HEK293 (cell line): ENCODE results near the gene THSD7B.

Source experiments
- CTCF ChIA-PET: fragments of 350-600 bp; formaldehyde crosslinking; extraction: SDS; loops from one replicate; lab custom pipeline; 2021; ENCODE audit warnings: antibody characterized with exemption; lab: Yijun Ruan, JAX
- POLR2A ChIA-PET: fragments of 300-600 bp; formaldehyde crosslinking; extraction: SDS; loops from one replicate; lab custom pipeline; 2020; ENCODE audit warnings: antibody characterized with exemption, inconsistent platforms; lab: Yijun Ruan, JAX
- H3K27ac ChIP-seq: fragments of 200-500 bp; sonication (Bioruptor generic); 2 replicates; pipeline ENCODE4 v1.5.1; 2014; ENCODE audit warnings: low read depth, low read length, control low read depth, inconsistent platforms; ENCODE audit errors: extremely low read depth
- H3K36me3 ChIP-seq, 2 experiments: fragments of 200-500 bp in 1 of 2; sonication (Bioruptor generic) in 1 of 2; 1 replicate in 1 of 2; 2 replicates in 1 of 2; pipeline ENCODE4 v1.5.1; 2014 to 2017; ENCODE audit warnings: inconsistent platforms in 2 of 2, low read length in 2 of 2; ENCODE audit not compliant: control insufficient read depth in 2 of 2, insufficient read depth in 1 of 2
- H3K4me1 ChIP-seq: fragments of 200-500 bp; sonication (Bioruptor generic); 2 replicates; pipeline ENCODE4 v1.5.1; 2014; ENCODE audit warnings: mild to moderate bottlenecking, low read length, inconsistent platforms; ENCODE audit not compliant: control insufficient read depth, insufficient read depth
- H3K4me3 ChIP-seq: 2 replicates; pipeline ENCODE4 v1.5.1; 2011; ENCODE audit warnings: low read depth, mild to moderate bottlenecking, control low read depth, low read length, moderate library complexity
- H3K9me3 ChIP-seq: fragments of 200-500 bp; sonication (Bioruptor generic); 2 replicates; pipeline ENCODE4 v1.5.1; 2014; ENCODE audit warnings: low read depth, low read length, inconsistent platforms; ENCODE audit not compliant: control insufficient read depth, insufficient read depth
- HOXD13 ChIP-seq: sonication (generic); formaldehyde crosslinking; IDR thresholded peaks from 2 replicates; pipeline ENCODE4 v1.8.0; 2022; ENCODE audit warnings: missing genetic modification reagents, borderline replicate concordance
- KLF10 ChIP-seq: fragments of 450-650 bp; IDR thresholded peaks from 2 replicates; pipeline ENCODE4 v1.5.1; 2018; ENCODE audit warnings: missing biosample characterization, mild to moderate bottlenecking, missing genetic modification characterization
- KLF9 ChIP-seq: fragments of 450-650 bp; formaldehyde crosslinking; IDR thresholded peaks from 2 replicates; pipeline ENCODE4 v1.5.1; 2016; ENCODE audit warnings: missing biosample characterization, missing genetic modification characterization, low read depth
- MZF1 ChIP-seq: fragments of 450-650 bp; formaldehyde crosslinking; IDR thresholded peaks from 2 replicates; pipeline ENCODE4 v1.5.1; 2017; ENCODE audit warnings: missing biosample characterization, missing genetic modification characterization, borderline replicate concordance
- PRDM1 ChIP-seq: fragments of 450-650 bp; formaldehyde crosslinking; IDR thresholded peaks from 2 replicates; pipeline ENCODE4; 2016; ENCODE audit warnings: missing biosample characterization, missing genetic modification characterization
- ZBTB20 ChIP-seq: fragments of 450-650 bp; formaldehyde crosslinking; IDR thresholded peaks from 2 replicates; pipeline ENCODE4 v1.5.1; 2016; ENCODE audit warnings: missing biosample characterization, missing genetic modification characterization
- ZBTB21 ChIP-seq: fragments of 450-650 bp; formaldehyde crosslinking; IDR thresholded peaks from 2 replicates; pipeline ENCODE4 v1.5.1; 2017; ENCODE audit warnings: missing biosample characterization, missing genetic modification characterization
- ZIC2 ChIP-seq: fragments of 450-650 bp; formaldehyde crosslinking; IDR thresholded peaks from 2 replicates; pipeline ENCODE4 v1.5.1; 2016; ENCODE audit warnings: missing biosample characterization, missing genetic modification characterization
- ZNF16 ChIP-seq: fragments of 450-650 bp; formaldehyde crosslinking; IDR thresholded peaks from 2 replicates; pipeline ENCODE4 v1.5.1; 2016; ENCODE audit warnings: low read depth, missing biosample characterization, missing genetic modification characterization
- ZNF248 ChIP-seq: fragments of 450-650 bp; formaldehyde crosslinking; IDR thresholded peaks from 2 replicates; pipeline ENCODE4 v1.5.1; 2017; ENCODE audit warnings: missing biosample characterization, missing genetic modification characterization
- ZNF302 ChIP-seq: fragments of 450-650 bp; formaldehyde crosslinking; IDR thresholded peaks from 2 replicates; pipeline ENCODE4 v1.5.1; 2016; ENCODE audit warnings: missing biosample characterization, missing genetic modification characterization, low read depth
- ZNF37A ChIP-seq: fragments of 450-650 bp; IDR thresholded peaks from 2 replicates; pipeline ENCODE4 v1.5.1; 2018; ENCODE audit warnings: missing biosample characterization, missing genetic modification characterization
- ZNF433 ChIP-seq: fragments of 450-650 bp; formaldehyde crosslinking; IDR thresholded peaks from 2 replicates; pipeline ENCODE4 v1.5.1; 2016; ENCODE audit warnings: missing biosample characterization, missing genetic modification characterization, low read depth
- ZNF501 ChIP-seq: fragments of 450-650 bp; formaldehyde crosslinking; IDR thresholded peaks from 2 replicates; pipeline ENCODE4 v1.5.1; 2016; ENCODE audit warnings: missing biosample characterization, missing genetic modification characterization
- ZNF514 ChIP-seq: fragments of 450-650 bp; formaldehyde crosslinking; IDR thresholded peaks from 2 replicates; pipeline ENCODE4 v1.5.1; 2016; ENCODE audit warnings: missing biosample characterization, missing genetic modification characterization
- ZNF530 ChIP-seq: fragments of 450-650 bp; formaldehyde crosslinking; IDR thresholded peaks from 2 replicates; pipeline ENCODE4 v1.5.1; 2016; ENCODE audit warnings: low read depth, missing biosample characterization, missing genetic modification characterization
- ZNF571 ChIP-seq: fragments of 450-650 bp; formaldehyde crosslinking; IDR thresholded peaks from 2 replicates; pipeline ENCODE4 v1.5.0; 2017; ENCODE audit warnings: missing biosample characterization, missing genetic modification characterization
- ZNF621 ChIP-seq: fragments of 450-650 bp; formaldehyde crosslinking; IDR thresholded peaks from 2 replicates; pipeline ENCODE4 v1.5.1; 2017; ENCODE audit warnings: missing biosample characterization, missing genetic modification characterization
- ZNF629 ChIP-seq: fragments of 450-650 bp; formaldehyde crosslinking; IDR thresholded peaks from 2 replicates; pipeline ENCODE4 v1.5.1; 2017; ENCODE audit warnings: missing biosample characterization, missing genetic modification characterization
- ZNF660 ChIP-seq: fragments of 450-650 bp; IDR thresholded peaks from 2 replicates; pipeline ENCODE4 v1.5.1; 2018; ENCODE audit warnings: missing biosample characterization, mild to moderate bottlenecking, missing genetic modification characterization
- ZNF843 ChIP-seq: fragments of 450-650 bp; formaldehyde crosslinking; IDR thresholded peaks from 2 replicates; pipeline ENCODE4 v1.5.1; 2016; ENCODE audit warnings: missing biosample characterization, missing genetic modification characterization
- TF ChIP-seq, protein P1 (sequence below): fragments of 450-650 bp; formaldehyde crosslinking; IDR thresholded peaks from 2 replicates; pipeline ENCODE4 v1.5.1; 2016; ENCODE audit warnings: missing biosample characterization, missing genetic modification characterization
- TF ChIP-seq, protein P2 (sequence below): fragments of 450-650 bp; formaldehyde crosslinking; IDR thresholded peaks from 2 replicates; pipeline ENCODE4 v1.5.1; 2016; ENCODE audit warnings: missing biosample characterization, missing genetic modification characterization
- TF ChIP-seq, protein P3 (sequence below): fragments of 450-650 bp; IDR thresholded peaks from 2 replicates; pipeline ENCODE4 v1.5.1; 2018; ENCODE audit warnings: missing biosample characterization, missing genetic modification characterization
- TF ChIP-seq, protein P4 (sequence below): fragments of 450-650 bp; formaldehyde crosslinking; conservative IDR thresholded peaks from 2 replicates; pipeline ENCODE4 v1.5.1; 2016; ENCODE audit warnings: low read depth, missing biosample characterization, missing genetic modification characterization
- TF ChIP-seq, protein P5 (sequence below): fragments of 450-650 bp; formaldehyde crosslinking; IDR thresholded peaks from 2 replicates; pipeline ENCODE4 v1.5.1; 2016; ENCODE audit warnings: missing biosample characterization, missing genetic modification characterization
- TF ChIP-seq, protein P6 (sequence below): fragments of 450-650 bp; formaldehyde crosslinking; IDR thresholded peaks from 2 replicates; pipeline ENCODE4 v1.5.1; 2016; ENCODE audit warnings: missing biosample characterization, missing genetic modification characterization

THSD7B gene

DNA sequence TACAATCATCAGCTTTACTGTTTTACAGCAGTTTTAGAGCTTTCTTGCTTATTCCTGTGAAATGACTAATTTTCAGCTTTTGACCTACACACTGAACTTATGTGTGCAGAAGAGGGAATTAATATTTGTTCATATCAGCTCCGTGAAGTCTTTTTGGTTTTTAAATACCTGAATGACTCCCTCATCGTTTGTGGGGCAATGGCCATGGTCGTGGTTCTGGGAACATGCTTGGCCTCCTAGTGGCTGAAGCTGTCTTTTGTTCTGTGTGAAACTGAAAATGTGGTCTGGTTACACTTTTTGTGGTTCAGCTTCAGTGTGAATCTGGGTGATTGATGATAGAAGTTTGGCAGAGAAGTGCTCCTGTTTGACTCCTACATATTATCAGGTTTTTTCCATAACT, 408.1 kb downstream of the THSD7B start:
- POLR2A ChIA-PET, result no interaction called here
- Histone ChIP-seq H3K4me1 (no peaks in the 10 kb centered on the region), H3K27ac (no peak overlapping the region), H3K36me3 (no peaks in the 10 kb centered on the region), H3K4me3 (no peak overlapping the region)
- CTCF ChIA-PET, result interaction anchor here (0.6 to 1.1 kb wide), 4 partner anchors 21 to 163 kb away, joined by 3 to 4 read pairs (median 3); no protein-coding TSS in a partner anchor
- TF ChIP-seq, protein P1, sequence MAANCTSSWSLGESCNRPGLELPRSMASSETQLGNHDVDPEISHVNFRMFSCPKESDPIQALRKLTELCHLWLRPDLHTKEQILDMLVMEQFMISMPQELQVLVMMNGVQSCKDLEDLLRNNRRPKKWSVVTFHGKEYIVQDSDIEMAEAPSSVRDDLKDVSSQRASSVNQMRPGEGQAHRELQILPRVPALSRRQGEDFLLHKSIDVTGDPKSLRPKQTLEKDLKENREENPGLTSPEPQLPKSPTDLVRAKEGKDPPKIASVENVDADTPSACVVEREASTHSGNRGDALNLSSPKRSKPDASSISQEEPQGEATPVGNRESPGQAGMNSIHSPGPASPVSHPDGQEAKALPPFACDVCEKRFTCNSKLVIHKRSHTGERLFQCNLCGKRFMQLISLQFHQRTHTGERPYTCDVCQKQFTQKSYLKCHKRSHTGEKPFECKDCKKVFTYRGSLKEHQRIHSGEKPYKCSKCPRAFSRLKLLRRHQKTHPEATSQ (tag by site-specific recombination), result no peak
- TF ChIP-seq ZNF37A (tag by site-specific recombination) (no peak), MZF1 (tag by site-specific recombination) (no peak), HOXD13 (CRISPR knock-in tag) (no peak), ZNF302 (tag by site-specific recombination) (no peak), ZNF621 (tag by site-specific recombination) (no peak), ZBTB21 (tag by site-specific recombination) (no peak)
- TF ChIP-seq, all 188 proteins: peak for 0
- H3K9me3 ChIP-seq, result no peaks in the 10 kb centered on the region

DNA sequence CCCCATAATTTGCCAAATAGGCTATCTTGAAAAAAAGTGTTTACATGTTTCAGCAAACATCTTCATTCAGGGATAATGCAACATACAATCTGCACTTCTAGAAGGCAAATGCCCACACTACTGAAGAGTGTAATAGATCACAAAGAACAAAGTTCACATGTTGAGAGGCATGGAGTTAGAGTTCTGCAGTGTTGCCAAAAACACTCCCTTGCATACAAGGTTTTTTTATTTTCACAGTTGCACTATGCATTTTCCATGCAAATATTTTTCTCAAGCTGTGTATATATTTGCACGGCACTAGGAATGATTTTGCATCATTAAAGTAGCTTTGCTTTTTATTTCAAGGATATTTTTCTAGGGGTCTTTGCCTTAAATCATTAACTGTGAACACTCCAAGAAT, 409.9 kb downstream of the THSD7B start:
- ChIA-PET CTCF (no interaction called here), POLR2A (no interaction called here)
- no peaks in the 10 kb centered on the region for H3K36me3 ChIP-seq

DNA sequence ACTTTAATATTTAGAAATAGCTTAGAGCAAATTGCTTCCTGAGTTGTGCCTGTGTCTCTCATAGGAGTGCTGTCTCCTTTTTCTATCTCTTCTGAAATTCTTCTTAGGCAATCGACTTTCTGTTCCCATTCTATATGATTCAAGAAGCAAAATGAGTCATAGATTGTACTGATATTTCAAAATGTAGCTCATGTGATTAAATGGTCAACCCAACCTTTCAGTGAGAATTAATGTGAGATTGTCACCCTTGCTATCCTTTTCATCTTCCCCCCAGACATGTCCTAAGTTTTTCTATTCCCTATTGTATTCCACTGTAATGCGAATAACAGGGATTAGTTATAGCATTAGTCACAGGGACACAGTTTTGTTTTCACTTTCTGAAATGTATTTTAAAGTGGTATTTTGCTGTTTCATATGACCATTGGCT, 413.6 kb downstream of the THSD7B start:
- CTCF ChIA-PET, result no interaction called here
- Histone ChIP-seq H3K27ac (no peak overlapping the region), H3K36me3 (no peaks in the 10 kb centered on the region), H3K4me3 (no peak overlapping the region), H3K4me1 (no peaks in the 10 kb centered on the region), H3K9me3 (no peaks in the 10 kb centered on the region)
- POLR2A ChIA-PET, result no interaction called here
- TF ChIP-seq, protein P2, sequence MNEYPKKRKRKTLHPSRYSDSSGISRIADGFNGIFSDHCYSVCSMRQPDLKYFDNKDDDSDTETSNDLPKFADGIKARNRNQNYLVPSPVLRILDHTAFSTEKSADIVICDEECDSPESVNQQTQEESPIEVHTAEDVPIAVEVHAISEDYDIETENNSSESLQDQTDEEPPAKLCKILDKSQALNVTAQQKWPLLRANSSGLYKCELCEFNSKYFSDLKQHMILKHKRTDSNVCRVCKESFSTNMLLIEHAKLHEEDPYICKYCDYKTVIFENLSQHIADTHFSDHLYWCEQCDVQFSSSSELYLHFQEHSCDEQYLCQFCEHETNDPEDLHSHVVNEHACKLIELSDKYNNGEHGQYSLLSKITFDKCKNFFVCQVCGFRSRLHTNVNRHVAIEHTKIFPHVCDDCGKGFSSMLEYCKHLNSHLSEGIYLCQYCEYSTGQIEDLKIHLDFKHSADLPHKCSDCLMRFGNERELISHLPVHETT (tag by site-specific recombination), result no peak
- TF ChIP-seq ZBTB20 (tag by site-specific recombination), result no peak
- TF ChIP-seq, protein P3, sequence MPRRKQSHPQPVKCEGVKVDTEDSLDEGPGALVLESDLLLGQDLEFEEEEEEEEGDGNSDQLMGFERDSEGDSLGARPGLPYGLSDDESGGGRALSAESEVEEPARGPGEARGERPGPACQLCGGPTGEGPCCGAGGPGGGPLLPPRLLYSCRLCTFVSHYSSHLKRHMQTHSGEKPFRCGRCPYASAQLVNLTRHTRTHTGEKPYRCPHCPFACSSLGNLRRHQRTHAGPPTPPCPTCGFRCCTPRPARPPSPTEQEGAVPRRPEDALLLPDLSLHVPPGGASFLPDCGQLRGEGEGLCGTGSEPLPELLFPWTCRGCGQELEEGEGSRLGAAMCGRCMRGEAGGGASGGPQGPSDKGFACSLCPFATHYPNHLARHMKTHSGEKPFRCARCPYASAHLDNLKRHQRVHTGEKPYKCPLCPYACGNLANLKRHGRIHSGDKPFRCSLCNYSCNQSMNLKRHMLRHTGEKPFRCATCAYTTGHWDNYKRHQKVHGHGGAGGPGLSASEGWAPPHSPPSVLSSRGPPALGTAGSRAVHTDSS (tag by site-specific recombination), result no peak
- TF ChIP-seq ZNF248 (tag by site-specific recombination), result no peak
- TF ChIP-seq, protein P4, sequence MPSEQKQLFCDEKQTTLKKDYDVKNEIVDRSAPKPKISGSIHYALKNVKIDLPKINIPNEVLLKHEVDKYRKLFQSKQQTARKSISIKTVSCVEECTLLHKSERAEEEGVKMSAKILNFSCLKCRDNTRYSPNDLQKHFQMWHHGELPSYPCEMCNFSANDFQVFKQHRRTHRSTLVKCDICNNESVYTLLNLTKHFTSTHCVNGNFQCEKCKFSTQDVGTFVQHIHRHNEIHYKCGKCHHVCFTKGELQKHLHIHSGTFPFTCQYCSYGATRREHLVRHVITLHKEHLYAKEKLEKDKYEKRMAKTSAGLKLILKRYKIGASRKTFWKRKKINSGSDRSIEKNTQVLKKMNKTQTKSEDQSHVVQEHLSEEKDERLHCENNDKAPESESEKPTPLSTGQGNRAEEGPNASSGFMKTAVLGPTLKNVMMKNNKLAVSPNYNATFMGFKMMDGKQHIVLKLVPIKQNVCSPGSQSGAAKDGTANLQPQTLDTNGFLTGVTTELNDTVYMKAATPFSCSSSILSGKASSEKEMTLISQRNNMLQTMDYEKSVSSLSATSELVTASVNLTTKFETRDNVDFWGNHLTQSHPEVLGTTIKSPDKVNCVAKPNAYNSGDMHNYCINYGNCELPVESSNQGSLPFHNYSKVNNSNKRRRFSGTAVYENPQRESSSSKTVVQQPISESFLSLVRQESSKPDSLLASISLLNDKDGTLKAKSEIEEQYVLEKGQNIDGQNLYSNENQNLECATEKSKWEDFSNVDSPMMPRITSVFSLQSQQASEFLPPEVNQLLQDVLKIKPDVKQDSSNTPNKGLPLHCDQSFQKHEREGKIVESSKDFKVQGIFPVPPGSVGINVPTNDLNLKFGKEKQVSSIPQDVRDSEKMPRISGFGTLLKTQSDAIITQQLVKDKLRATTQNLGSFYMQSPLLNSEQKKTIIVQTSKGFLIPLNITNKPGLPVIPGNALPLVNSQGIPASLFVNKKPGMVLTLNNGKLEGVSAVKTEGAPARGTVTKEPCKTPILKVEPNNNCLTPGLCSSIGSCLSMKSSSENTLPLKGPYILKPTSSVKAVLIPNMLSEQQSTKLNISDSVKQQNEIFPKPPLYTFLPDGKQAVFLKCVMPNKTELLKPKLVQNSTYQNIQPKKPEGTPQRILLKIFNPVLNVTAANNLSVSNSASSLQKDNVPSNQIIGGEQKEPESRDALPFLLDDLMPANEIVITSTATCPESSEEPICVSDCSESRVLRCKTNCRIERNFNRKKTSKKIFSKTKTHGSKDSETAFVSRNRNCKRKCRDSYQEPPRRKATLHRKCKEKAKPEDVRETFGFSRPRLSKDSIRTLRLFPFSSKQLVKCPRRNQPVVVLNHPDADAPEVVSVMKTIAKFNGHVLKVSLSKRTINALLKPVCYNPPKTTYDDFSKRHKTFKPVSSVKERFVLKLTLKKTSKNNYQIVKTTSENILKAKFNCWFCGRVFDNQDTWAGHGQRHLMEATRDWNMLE, result no peak
- no peak for TF ChIP-seq ZNF530 (tag by site-specific recombination)
- TF ChIP-seq KLF10 (tag by site-specific recombination), result no peak
- no peak for TF ChIP-seq KLF9 (tag by site-specific recombination)
- TF ChIP-seq, protein P5, sequence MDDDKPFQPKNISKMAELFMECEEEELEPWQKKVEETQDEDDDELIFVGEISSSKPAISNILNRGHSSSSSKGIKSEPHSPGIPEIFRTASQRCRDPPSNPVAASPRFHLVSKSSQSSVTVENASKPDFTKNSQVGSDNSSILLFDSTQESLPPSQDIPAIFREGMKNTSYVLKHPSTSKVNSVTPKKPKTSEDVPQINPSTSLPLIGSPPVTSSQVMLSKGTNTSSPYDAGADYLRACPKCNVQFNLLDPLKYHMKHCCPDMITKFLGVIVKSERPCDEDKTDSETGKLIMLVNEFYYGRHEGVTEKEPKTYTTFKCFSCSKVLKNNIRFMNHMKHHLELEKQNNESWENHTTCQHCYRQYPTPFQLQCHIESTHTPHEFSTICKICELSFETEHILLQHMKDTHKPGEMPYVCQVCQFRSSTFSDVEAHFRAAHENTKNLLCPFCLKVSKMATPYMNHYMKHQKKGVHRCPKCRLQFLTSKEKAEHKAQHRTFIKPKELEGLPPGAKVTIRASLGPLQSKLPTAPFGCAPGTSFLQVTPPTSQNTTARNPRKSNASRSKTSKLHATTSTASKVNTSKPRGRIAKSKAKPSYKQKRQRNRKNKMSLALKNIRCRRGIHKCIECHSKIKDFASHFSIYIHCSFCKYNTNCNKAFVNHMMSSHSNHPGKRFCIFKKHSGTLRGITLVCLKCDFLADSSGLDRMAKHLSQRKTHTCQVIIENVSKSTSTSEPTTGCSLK, result no peak

More for the DNA sequence above, 409.9 kb downstream of the THSD7B start:
- Histone ChIP-seq H3K9me3 (no peaks in the 10 kb centered on the region), H3K27ac (no peak overlapping the region), H3K4me3 (no peak overlapping the region), H3K4me1 (no peaks in the 10 kb centered on the region)
- TF ChIP-seq ZNF501 (tag by site-specific recombination), result no peak
- no peak for TF ChIP-seq ZNF843 (tag by site-specific recombination)
- no peak for TF ChIP-seq ZIC2
- TF ChIP-seq ZNF629, result no peak
- no peak for TF ChIP-seq ZNF571
- no peak for TF ChIP-seq PRDM1
- no peak for TF ChIP-seq ZNF433 (tag by site-specific recombination)
- TF ChIP-seq ZNF514 (tag by site-specific recombination), result no peak
- TF ChIP-seq ZNF16 (tag by site-specific recombination), result no peak
- no peak for TF ChIP-seq ZNF660
- TF ChIP-seq, protein P6, sequence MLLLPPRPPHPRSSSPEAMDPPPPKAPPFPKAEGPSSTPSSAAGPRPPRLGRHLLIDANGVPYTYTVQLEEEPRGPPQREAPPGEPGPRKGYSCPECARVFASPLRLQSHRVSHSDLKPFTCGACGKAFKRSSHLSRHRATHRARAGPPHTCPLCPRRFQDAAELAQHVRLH (tag by site-specific recombination), result no peak
